ENCODE results near the gene PGM1. TPM values are rescaled to one million over a fixed set of nuclear protein-coding genes. Genes with fewer than 3 reads are reported as not detected.

Gene PGM1
- total and polyA plus RNA-seq, 8 donors = 11.3 to 82.8 (median 28.9) TPM

DNA sequence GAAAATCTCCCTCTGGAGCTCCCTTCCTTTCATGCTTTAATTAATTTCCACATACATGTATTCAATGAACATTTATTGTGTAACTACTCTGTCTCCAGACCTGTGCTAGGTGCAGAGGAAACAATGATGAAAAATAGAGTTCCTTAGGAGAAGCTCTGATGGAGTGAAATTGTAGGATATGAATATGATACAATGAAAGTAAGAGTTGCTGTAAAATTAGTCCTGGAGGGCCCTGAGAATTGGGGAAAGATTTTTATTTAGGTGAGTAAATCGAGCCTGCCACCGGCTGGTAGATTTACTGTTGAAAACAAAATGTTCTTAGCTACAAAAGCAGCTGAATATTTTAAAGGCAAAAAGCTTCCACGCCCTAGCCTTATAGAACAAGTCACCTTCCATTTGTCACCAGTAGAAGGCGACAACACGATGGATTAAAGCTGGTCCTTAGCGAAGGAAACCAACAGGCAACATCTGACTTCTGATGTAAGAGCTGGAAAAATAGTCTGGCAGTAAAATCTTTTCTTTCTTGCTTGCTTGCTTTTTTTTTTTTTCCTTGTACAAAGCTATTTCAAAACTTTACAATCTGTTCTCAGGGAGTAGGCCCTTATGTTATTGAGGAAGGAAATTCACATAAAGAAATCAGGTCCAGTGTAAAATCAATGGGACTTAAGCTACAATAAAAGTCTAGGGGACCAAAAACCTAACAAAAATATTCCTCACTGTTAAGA is 98.7 kb downstream of the PGM1 start:
- intact Hi-C loops (cut with DNase I; ENCODE audit: low total_unique reads) = no loop called here

DNA sequence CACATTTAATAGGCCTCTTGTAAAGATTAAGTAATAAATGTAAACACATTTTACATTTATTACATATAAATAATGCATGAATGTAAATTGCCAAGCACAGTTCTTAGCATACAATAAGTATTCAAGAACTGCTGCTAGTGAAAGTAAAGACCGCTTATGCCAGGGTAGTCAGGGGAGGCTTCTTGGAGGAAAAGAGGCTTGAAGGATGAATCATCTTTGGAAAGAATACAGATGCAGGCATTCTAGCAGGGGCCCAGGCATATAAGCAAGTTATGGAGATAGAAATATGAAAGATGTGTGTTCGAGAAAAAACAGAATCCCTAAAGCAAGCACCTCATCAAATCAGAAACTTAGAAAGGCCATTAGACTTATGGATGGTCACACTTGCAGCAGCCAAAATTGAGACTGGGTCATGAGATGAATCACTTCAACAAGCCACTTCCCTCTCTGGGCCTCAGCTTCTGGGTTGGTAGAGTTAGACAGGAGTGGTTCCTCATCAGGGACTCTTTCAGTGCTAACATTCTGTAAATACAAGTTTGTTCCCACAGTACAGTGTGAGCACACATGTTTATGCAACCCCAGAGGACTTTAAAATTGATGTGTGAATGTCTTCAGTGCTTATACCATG is 100.8 kb downstream of the PGM1 start:
- Histone ChIP-seq H3K9me3 (no peaks in the 10 kb centered on the region), H3K27me3 (no peaks in the 10 kb centered on the region), H3K4me3 (no peak overlapping the region), H3K36me3 (no peaks in the 10 kb centered on the region), H3K27ac (peak overlapping the region in 3 of 5 donors; percentile 17 to 77 (median 64)), H3K4me1 (peaks cover 10 to 51% (median 32%) of the 10 kb centered on the region in 4 donors)
- DNase-seq = peak in 1 of 2 donors; percentile 40
- TF ChIP-seq EP300 (IDR thresholded peaks at IDR 0.05) = no peak
- TF ChIP-seq POLR2AphosphoS5 (IDR thresholded peaks at IDR 0.05) = no peak
- TF ChIP-seq POLR2A (IDR thresholded peaks at IDR 0.05) = no peak
- TF ChIP-seq, protein P1, sequence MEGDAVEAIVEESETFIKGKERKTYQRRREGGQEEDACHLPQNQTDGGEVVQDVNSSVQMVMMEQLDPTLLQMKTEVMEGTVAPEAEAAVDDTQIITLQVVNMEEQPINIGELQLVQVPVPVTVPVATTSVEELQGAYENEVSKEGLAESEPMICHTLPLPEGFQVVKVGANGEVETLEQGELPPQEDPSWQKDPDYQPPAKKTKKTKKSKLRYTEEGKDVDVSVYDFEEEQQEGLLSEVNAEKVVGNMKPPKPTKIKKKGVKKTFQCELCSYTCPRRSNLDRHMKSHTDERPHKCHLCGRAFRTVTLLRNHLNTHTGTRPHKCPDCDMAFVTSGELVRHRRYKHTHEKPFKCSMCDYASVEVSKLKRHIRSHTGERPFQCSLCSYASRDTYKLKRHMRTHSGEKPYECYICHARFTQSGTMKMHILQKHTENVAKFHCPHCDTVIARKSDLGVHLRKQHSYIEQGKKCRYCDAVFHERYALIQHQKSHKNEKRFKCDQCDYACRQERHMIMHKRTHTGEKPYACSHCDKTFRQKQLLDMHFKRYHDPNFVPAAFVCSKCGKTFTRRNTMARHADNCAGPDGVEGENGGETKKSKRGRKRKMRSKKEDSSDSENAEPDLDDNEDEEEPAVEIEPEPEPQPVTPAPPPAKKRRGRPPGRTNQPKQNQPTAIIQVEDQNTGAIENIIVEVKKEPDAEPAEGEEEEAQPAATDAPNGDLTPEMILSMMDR (IDR thresholded peaks at IDR 0.05) = no peak
- WGBS, 5 donors = 85 to 95% (median 92%) methylated on average over 2 of the region's 2 CpGs
- intact Hi-C loops (cut with DNase I; ENCODE audit: low total_unique reads) = no loop called here

More for the DNA sequence above, 98.7 kb downstream of the PGM1 start:
- Histone ChIP-seq H3K4me1 (peaks cover 7 to 32% (median 21%) of the 10 kb centered on the region in 4 donors), H3K4me3 (no peak overlapping the region), H3K27ac (peak overlapping the region in 3 of 5 donors; percentile 38 to 77 (median 61)), H3K36me3 (no peaks in the 10 kb centered on the region), H3K27me3 (no peaks in the 10 kb centered on the region), H3K9me3 (no peaks in the 10 kb centered on the region)
- peak; percentile 63 to 95 for DNase-seq
- WGBS, 5 donors = 1 to 6% (median 3%) methylated on average over 6 of the region's 6 CpGs
- TF ChIP-seq EP300 (IDR thresholded peaks at IDR 0.05) = no peak
- TF ChIP-seq, protein P1 (IDR thresholded peaks at IDR 0.05) = peak in 5 of 7 experiments; percentile 54 to 86 (median 72)
- peak in 2 of 3 donors; percentile 49 to 77 for TF ChIP-seq POLR2AphosphoS5 (IDR thresholded peaks at IDR 0.05)

DNA sequence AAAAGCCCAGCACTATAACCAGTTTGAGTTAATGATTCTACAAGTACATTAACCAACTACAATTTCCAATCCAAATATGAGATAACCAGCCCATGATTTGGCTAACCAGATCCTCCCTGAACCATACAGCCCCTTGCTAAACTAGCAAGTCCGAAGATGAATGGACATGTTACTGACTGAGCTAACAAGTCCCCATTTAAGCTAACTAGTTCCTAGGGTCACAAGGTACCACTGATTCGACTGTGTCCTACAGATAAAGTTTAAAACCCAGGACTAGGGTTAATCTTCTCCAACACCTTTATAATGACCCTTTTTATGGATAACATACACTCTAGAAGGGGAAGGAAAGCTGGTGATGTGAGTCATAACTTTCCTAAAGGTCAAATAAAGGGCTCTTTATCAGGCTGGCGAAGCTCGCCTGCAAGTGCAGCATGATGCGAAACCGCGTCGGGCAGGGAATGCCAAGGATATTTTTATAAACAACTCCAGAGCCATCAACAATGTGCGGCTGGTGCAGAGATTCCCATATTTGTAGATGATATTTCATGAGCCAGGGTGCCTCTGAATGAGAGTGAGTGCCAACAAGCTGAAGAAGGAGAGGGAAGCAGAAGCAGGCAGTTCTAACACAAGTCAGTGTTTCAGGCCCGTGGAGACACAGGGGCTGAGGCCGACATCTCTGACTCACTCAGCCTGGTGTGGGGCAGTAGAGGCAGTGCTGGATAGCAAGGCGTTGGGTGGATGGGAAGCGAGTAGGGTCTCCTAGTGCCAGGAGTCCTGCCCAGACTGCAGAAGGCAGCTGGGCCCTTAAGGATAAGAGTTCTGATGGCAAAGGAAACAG is 105.0 kb downstream of the PGM1 start:
- Histone ChIP-seq H3K27me3 (no peaks in the 10 kb centered on the region), H3K27ac (peak overlapping the region; percentile 59 to 86 (median 80)), H3K9me3 (no peaks in the 10 kb centered on the region), H3K36me3 (no peaks in the 10 kb centered on the region), H3K4me1 (peaks cover 10 to 69% (median 40%) of the 10 kb centered on the region in 4 donors), H3K4me3 (no peak overlapping the region)
- 39 to 61% (median 46%) methylated on average over 13 of the region's 13 CpGs for WGBS, 5 donors
- TF ChIP-seq, protein P1 (IDR thresholded peaks at IDR 0.05) = no peak
- TF ChIP-seq POLR2AphosphoS5 (IDR thresholded peaks at IDR 0.05) (peak; percentile 48 to 86 (median 80)), EP300 (IDR thresholded peaks at IDR 0.05) (peak; percentile 86)
- intact Hi-C loops (cut with DNase I; ENCODE audit: low total_unique reads) = no loop called here
- peak; percentile 67 to 88 for DNase-seq

DNA sequence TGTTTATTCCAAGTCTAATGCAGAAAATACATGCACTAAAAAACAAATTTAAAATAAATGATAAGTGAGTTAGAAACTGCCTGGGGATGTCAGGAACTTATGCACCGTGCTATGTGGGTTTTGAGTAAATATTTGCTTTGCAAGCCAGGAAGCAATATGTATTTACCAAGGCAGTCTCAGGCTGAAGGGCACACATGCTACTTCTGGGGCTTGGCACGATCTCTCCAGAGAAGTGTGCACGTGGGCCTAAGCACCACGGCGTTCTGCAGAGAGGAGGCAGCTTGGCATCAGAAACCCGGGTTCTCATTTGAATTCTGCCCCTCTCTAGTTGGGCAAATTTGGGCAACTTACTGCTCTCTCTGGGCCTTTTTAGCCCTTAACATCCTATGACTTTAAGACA is 108.0 kb downstream of the PGM1 start:
- no peak for TF ChIP-seq POLR2A (IDR thresholded peaks at IDR 0.05)
- TF ChIP-seq EP300 (IDR thresholded peaks at IDR 0.05) = no peak
- TF ChIP-seq POLR2AphosphoS5 (IDR thresholded peaks at IDR 0.05) = peak in 2 of 3 donors; percentile 63 to 82
- TF ChIP-seq, protein P1 (IDR thresholded peaks at IDR 0.05) = peak in 1 of 7 experiments; percentile 31
- Histone ChIP-seq H3K4me1 (peaks cover 9 to 79% (median 51%) of the 10 kb centered on the region in 4 donors), H3K36me3 (no peaks in the 10 kb centered on the region), H3K27ac (peak overlapping the region in 4 of 5 donors; percentile 60 to 86 (median 78)), H3K27me3 (no peaks in the 10 kb centered on the region), H3K9me3 (no peaks in the 10 kb centered on the region), H3K4me3 (no peak overlapping the region)
- 29 to 48% (median 38%) methylated on average over 6 of the region's 6 CpGs for WGBS, 5 donors
- peak; percentile 80 to 86 for DNase-seq
- intact Hi-C loops (cut with DNase I; ENCODE audit: low total_unique reads) = no loop called here

Data from stomach (tissue), 9 donors.